HEK293 (cell line): ENCODE data around the gene INSYN2B.

Experiments
- CTCF ChIA-PET: fragments of 350-600 bp; formaldehyde crosslinking; extraction: SDS; loops from one replicate; lab custom pipeline; 2021; ENCODE audit warnings: antibody characterized with exemption; lab: Yijun Ruan, JAX
- POLR2A ChIA-PET: fragments of 300-600 bp; formaldehyde crosslinking; extraction: SDS; loops from one replicate; lab custom pipeline; 2020; ENCODE audit warnings: antibody characterized with exemption, inconsistent platforms; lab: Yijun Ruan, JAX
- H3K27ac ChIP-seq: fragments of 200-500 bp; sonication (Bioruptor generic); 2 replicates; pipeline ENCODE4 v1.5.1; 2014; ENCODE audit warnings: low read depth, low read length, control low read depth, inconsistent platforms; ENCODE audit errors: extremely low read depth
- H3K36me3 ChIP-seq, 2 experiments: fragments of 200-500 bp in 1 of 2; sonication (Bioruptor generic) in 1 of 2; 1 replicate in 1 of 2; 2 replicates in 1 of 2; pipeline ENCODE4 v1.5.1; 2014 to 2017; ENCODE audit warnings: inconsistent platforms in 2 of 2, low read length in 2 of 2; ENCODE audit not compliant: control insufficient read depth in 2 of 2, insufficient read depth in 1 of 2
- H3K4me1 ChIP-seq: fragments of 200-500 bp; sonication (Bioruptor generic); 2 replicates; pipeline ENCODE4 v1.5.1; 2014; ENCODE audit warnings: mild to moderate bottlenecking, low read length, inconsistent platforms; ENCODE audit not compliant: control insufficient read depth, insufficient read depth
- H3K4me3 ChIP-seq: 2 replicates; pipeline ENCODE4 v1.5.1; 2011; ENCODE audit warnings: low read depth, mild to moderate bottlenecking, control low read depth, low read length, moderate library complexity
- H3K9me3 ChIP-seq: fragments of 200-500 bp; sonication (Bioruptor generic); 2 replicates; pipeline ENCODE4 v1.5.1; 2014; ENCODE audit warnings: low read depth, low read length, inconsistent platforms; ENCODE audit not compliant: control insufficient read depth, insufficient read depth
- BCL6B ChIP-seq: fragments of 450-650 bp; formaldehyde crosslinking; IDR thresholded peaks from 2 replicates; pipeline ENCODE4 v1.5.1; 2017; ENCODE audit warnings: missing biosample characterization, missing genetic modification characterization
- HOXD13 ChIP-seq: sonication (generic); formaldehyde crosslinking; IDR thresholded peaks from 2 replicates; pipeline ENCODE4 v1.8.0; 2022; ENCODE audit warnings: missing genetic modification reagents, borderline replicate concordance
- MZF1 ChIP-seq: fragments of 450-650 bp; formaldehyde crosslinking; IDR thresholded peaks from 2 replicates; pipeline ENCODE4 v1.5.1; 2017; ENCODE audit warnings: missing biosample characterization, missing genetic modification characterization, borderline replicate concordance
- OSR2 ChIP-seq: fragments of 450-650 bp; formaldehyde crosslinking; IDR thresholded peaks from 2 replicates; pipeline ENCODE4 v1.5.1; 2016; ENCODE audit warnings: missing biosample characterization, missing genetic modification characterization
- PBX3 ChIP-seq: sonication (generic); formaldehyde crosslinking; IDR thresholded peaks from 2 replicates; pipeline ENCODE4 v1.8.1; 2022; ENCODE audit warnings: mild to moderate bottlenecking, moderate library complexity, missing genetic modification reagents
- ZBTB20 ChIP-seq: fragments of 450-650 bp; formaldehyde crosslinking; IDR thresholded peaks from 2 replicates; pipeline ENCODE4 v1.5.1; 2016; ENCODE audit warnings: missing biosample characterization, missing genetic modification characterization
- ZBTB21 ChIP-seq: fragments of 450-650 bp; formaldehyde crosslinking; IDR thresholded peaks from 2 replicates; pipeline ENCODE4 v1.5.1; 2017; ENCODE audit warnings: missing biosample characterization, missing genetic modification characterization
- ZFHX2 ChIP-seq: fragments of 450-650 bp; formaldehyde crosslinking; conservative IDR thresholded peaks from 2 replicates; pipeline ENCODE4 v1.5.1; 2016; ENCODE audit warnings: missing biosample characterization, missing genetic modification characterization
- ZNF202 ChIP-seq: fragments of 450-650 bp; formaldehyde crosslinking; IDR thresholded peaks from 2 replicates; pipeline ENCODE4 v1.5.1; 2016; ENCODE audit warnings: missing biosample characterization, missing genetic modification characterization, borderline replicate concordance
- ZNF223 ChIP-seq: fragments of 450-650 bp; formaldehyde crosslinking; IDR thresholded peaks from 2 replicates; pipeline ENCODE4 v1.5.1; 2016; ENCODE audit warnings: missing biosample characterization, missing genetic modification characterization
- ZNF404 ChIP-seq: fragments of 450-650 bp; formaldehyde crosslinking; IDR thresholded peaks from 2 replicates; pipeline ENCODE4 v1.5.1; 2017; ENCODE audit warnings: missing biosample characterization, missing genetic modification characterization
- ZNF433 ChIP-seq: fragments of 450-650 bp; formaldehyde crosslinking; IDR thresholded peaks from 2 replicates; pipeline ENCODE4 v1.5.1; 2016; ENCODE audit warnings: missing biosample characterization, missing genetic modification characterization, low read depth
- ZNF514 ChIP-seq: fragments of 450-650 bp; formaldehyde crosslinking; IDR thresholded peaks from 2 replicates; pipeline ENCODE4 v1.5.1; 2016; ENCODE audit warnings: missing biosample characterization, missing genetic modification characterization
- ZNF580 ChIP-seq: fragments of 450-650 bp; formaldehyde crosslinking; IDR thresholded peaks from 2 replicates; pipeline ENCODE4 v1.5.1; 2016; ENCODE audit warnings: missing biosample characterization, missing genetic modification characterization
- ZNF600 ChIP-seq: fragments of 450-650 bp; formaldehyde crosslinking; IDR thresholded peaks from 2 replicates; pipeline ENCODE4 v1.5.1; 2016; ENCODE audit warnings: missing biosample characterization, missing genetic modification characterization
- ZNF664 ChIP-seq: fragments of 450-650 bp; formaldehyde crosslinking; IDR thresholded peaks from 2 replicates; pipeline ENCODE4 v1.5.1; 2016; ENCODE audit warnings: missing biosample characterization, missing genetic modification characterization
- ZNF692 ChIP-seq: fragments of 450-650 bp; formaldehyde crosslinking; IDR thresholded peaks from 2 replicates; pipeline ENCODE4 v1.5.1; 2016; ENCODE audit warnings: missing biosample characterization, missing genetic modification characterization
- ZNF768 ChIP-seq: fragments of 450-650 bp; formaldehyde crosslinking; IDR thresholded peaks from 2 replicates; pipeline ENCODE4 v1.5.1; 2018; ENCODE audit warnings: missing biosample characterization, mild to moderate bottlenecking, missing genetic modification characterization
- ZNF830 ChIP-seq: fragments of 450-650 bp; IDR thresholded peaks from 2 replicates; pipeline ENCODE4 v1.5.0; 2018; ENCODE audit warnings: missing biosample characterization, missing genetic modification characterization, low read depth, mild to moderate bottlenecking, moderate library complexity
- ZSCAN23 ChIP-seq: fragments of 450-650 bp; formaldehyde crosslinking; IDR thresholded peaks from 2 replicates; pipeline ENCODE4 v1.5.1; 2016; ENCODE audit warnings: missing biosample characterization, missing genetic modification characterization

Gene INSYN2B

GRCh38 chr5:169904508-169904907, 75.8 kb downstream of the INSYN2B start:
- no peak for TF ChIP-seq ZNF514
- TF ChIP-seq ZBTB20 (tag by site-specific recombination) = no peak
- no peak for TF ChIP-seq ZBTB21
- TF ChIP-seq ZSCAN23 (tag by site-specific recombination) = no peak
- no peak for TF ChIP-seq ZNF433 (tag by site-specific recombination)
- TF ChIP-seq MZF1 = no peak
- TF ChIP-seq ZFHX2 (tag by site-specific recombination) = 0 out of 2 replicates have a peak, but pooled peaks have one; percentile 20
- TF ChIP-seq OSR2 (tag by site-specific recombination) = 0 out of 2 replicates have a peak, but pooled peaks have one; percentile 11
- H3K36me3 ChIP-seq = no peaks in the 10 kb centered on the region
- no peak overlapping the region for H3K27ac ChIP-seq
- H3K9me3 ChIP-seq = no peaks in the 10 kb centered on the region
- ChIA-PET POLR2A (no interaction called here), CTCF (interaction anchor here (1.2 kb wide), 1 partner anchor 17 kb away, joined by 6 read pairs; no protein-coding TSS in a partner anchor)
- H3K4me1 ChIP-seq = no peaks in the 10 kb centered on the region
- no peak overlapping the region for H3K4me3 ChIP-seq

GRCh38 chr5:169904059-169904458, 76.2 kb downstream of the INSYN2B start:
- CTCF ChIA-PET = no interaction called here
- Histone ChIP-seq H3K9me3 (no peaks in the 10 kb centered on the region), H3K27ac (no peak overlapping the region), H3K4me3 (no peak overlapping the region), H3K36me3 (no peaks in the 10 kb centered on the region), H3K4me1 (no peaks in the 10 kb centered on the region)
- POLR2A ChIA-PET = no interaction called here
- no peak for TF ChIP-seq HOXD13 (CRISPR knock-in tag)
- no peak for TF ChIP-seq ZNF202 (tag by site-specific recombination)
- no peak for TF ChIP-seq ZNF664 (tag by site-specific recombination)
- TF ChIP-seq ZNF692 (tag by site-specific recombination) = no peak
- no peak for TF ChIP-seq ZNF600
- no peak for TF ChIP-seq ZNF404
- TF ChIP-seq ZNF768 = no peak
- no peak for TF ChIP-seq ZNF830 (tag by site-specific recombination)
- no peak for TF ChIP-seq PBX3 (CRISPR knock-in tag)
- no peak for TF ChIP-seq BCL6B
- no peak for TF ChIP-seq ZFHX2 (tag by site-specific recombination)
- TF ChIP-seq ZNF580 (tag by site-specific recombination) = no peak

GRCh38 chr5:169901896-169902295, 78.4 kb downstream of the INSYN2B start:
- no peaks in the 10 kb centered on the region for H3K4me1 ChIP-seq
- no peak for TF ChIP-seq ZNF223 (tag by site-specific recombination)
- ChIA-PET CTCF (no interaction called here), POLR2A (no interaction called here)
- H3K9me3 ChIP-seq = no peaks in the 10 kb centered on the region
- H3K36me3 ChIP-seq = no peaks in the 10 kb centered on the region
- no peak overlapping the region for H3K27ac ChIP-seq
- no peak overlapping the region for H3K4me3 ChIP-seq
